HG03442 (cell line): ENCODE measurements around the gene CYTH2.
A peak's percentile ranks its signal among the peaks of the same experiment; 100 is the strongest.

Source experiments
- ATAC-seq: cut with Tn5 transposase; IDR thresholded peaks from one replicate; pipeline ENCODE4 v1.9.1; 2021; ENCODE audit warnings: mild to moderate bottlenecking, moderate library complexity; ENCODE audit not compliant: unreplicated experiment

CYTH2 gene

GRCh38 chr19:48469289-48469881 is at the start of gene CYTH2:
CYTH2 (plus strand) TSS chr19:48469369; CDS start chr19:48469508, 139 bp downstream.
- peak; percentile 9 for ATAC-seq

- ATAC-seq, result no peak
These were observed 47.6 kb upstream of the CYTH2 start for GRCh38 chr19:48421548-48421947.

DNA sequence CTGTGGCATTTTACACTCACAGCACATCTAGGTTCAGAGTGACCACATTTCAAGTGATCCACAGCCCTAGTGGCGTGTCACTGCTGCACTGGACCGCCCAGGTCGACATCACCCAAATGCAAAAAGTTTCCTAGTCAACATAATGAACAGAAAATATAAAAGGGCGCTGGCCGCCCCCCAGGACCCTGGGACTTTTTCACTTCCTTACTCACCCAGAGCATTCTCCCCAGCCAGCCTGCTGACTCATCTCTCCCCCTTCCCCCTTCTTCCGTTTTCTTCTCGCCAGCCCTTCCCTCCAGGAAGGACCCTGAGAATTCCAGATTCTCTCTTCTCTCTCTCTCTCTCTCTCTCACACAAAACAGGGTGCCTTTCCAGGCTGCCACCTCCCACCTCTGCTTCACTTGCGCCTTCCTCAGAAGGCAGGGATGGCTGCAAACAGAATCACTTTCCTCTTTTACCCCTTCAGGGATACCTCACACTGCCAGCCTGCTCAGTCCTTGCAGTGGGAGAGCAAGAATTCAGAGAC is 44.4 kb upstream of the CYTH2 start:
- ATAC-seq, result no peak

DNA sequence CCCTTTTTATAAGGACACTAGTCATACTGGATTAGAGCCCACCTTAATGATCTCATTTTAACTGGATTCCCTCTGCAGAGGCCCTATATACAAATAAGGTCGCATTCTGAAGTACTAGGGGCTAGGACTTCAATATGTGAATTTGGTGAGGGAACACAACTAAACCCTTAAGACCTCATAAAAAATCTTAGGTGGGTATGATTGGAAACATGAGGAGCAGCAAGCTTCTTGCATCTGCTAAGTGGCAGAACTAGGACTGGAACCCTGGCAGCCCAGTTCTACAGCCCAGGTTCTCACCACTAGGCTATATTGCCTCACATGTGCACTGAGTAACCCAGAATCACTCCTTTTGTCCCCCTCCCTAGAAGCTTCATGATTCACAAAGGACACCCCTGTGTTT is 40.5 kb upstream of the CYTH2 start:
- ATAC-seq, result no peak

GRCh38 chr19:48433337-48433736 is 35.8 kb upstream of the CYTH2 start:
- no peak for ATAC-seq

GRCh38 chr19:48436586-48436985 is 32.6 kb upstream of the CYTH2 start:
- ATAC-seq, result no peak

DNA sequence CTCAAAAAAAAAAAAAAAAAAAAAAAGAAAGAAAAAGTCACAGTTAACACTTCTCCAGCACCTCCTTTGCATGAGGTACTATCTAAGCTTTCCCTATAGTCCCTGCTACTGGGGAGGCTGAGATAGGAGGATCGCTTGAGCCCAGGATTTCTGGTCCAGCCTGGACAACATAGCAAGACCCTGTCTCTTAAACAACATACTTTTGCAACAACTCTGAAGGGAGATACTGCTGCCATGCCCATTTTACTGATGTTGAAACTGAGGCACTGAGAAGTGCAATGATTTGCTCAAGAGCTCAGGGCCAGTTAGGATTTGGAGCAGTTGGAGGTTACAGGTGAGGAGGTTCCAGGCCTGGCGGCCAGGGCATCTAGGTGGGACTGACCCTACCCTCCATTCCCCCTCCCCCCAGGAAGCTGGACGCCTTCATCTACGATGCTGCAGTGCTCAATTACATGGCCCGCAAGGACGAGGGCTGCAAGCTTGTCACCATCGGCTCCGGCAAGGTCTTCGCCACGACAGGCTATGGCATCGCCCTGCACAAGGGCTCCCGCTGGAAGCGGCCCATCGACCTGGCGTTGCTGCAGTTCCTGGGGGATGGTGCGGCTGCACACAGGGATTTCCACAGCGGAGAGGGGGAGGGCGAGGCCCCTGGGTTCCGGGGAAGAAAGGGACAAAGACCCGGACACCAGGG is 27.7 kb upstream of the CYTH2 start:
- ATAC-seq, result no peak

DNA sequence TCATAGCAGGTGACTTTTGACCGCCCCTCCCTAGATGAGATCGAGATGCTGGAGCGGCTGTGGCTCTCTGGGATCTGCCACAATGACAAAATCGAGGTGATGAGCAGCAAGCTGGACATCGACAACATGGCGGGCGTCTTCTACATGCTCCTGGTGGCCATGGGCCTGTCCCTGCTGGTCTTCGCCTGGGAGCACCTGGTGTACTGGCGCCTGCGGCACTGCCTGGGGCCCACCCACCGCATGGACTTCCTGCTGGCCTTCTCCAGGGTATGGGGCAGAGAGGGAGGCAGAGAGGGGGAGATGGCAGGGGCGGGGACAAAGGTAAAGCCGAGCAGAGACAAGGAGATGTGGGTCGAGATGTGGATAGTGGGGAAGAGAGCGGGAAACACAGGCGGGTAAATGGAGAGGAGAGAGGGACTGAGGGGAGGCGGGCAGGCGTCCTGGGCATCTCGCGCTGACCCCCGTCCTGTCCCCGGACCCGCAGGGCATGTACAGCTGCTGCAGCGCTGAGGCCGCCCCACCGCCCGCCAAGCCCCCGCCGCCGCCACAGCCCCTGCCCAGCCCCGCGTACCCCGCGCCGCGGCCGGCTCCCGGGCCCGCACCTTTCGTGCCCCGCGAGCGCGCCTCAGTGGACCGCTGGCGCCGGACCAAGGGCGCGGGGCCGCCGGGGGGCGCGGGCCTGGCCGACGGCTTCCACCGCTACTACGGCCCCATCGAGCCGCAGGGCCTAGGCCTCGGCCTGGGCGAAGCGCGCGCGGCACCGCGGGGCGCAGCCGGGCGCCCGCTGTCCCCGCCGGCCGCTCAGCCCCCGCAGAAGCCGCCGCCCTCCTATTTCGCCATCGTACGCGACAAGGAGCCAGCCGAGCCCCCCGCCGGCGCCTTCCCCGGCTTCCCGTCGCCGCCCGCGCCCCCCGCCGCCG is 26.8 kb upstream of the CYTH2 start:
- ATAC-seq, result no peak

DNA sequence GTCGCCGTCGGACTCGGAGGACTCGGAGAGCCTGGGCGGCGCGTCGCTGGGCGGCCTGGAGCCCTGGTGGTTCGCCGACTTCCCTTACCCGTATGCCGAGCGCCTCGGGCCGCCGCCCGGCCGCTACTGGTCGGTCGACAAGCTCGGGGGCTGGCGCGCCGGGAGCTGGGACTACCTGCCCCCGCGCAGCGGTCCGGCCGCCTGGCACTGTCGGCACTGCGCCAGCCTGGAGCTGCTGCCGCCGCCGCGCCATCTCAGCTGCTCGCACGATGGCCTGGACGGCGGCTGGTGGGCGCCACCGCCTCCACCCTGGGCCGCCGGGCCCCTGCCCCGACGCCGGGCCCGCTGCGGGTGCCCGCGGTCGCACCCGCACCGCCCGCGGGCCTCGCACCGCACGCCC is 25.9 kb upstream of the CYTH2 start:
- no peak for ATAC-seq

- no peak for ATAC-seq
These were observed 25.4 kb upstream of the CYTH2 start for GRCh38 chr19:48443731-48444128.

DNA sequence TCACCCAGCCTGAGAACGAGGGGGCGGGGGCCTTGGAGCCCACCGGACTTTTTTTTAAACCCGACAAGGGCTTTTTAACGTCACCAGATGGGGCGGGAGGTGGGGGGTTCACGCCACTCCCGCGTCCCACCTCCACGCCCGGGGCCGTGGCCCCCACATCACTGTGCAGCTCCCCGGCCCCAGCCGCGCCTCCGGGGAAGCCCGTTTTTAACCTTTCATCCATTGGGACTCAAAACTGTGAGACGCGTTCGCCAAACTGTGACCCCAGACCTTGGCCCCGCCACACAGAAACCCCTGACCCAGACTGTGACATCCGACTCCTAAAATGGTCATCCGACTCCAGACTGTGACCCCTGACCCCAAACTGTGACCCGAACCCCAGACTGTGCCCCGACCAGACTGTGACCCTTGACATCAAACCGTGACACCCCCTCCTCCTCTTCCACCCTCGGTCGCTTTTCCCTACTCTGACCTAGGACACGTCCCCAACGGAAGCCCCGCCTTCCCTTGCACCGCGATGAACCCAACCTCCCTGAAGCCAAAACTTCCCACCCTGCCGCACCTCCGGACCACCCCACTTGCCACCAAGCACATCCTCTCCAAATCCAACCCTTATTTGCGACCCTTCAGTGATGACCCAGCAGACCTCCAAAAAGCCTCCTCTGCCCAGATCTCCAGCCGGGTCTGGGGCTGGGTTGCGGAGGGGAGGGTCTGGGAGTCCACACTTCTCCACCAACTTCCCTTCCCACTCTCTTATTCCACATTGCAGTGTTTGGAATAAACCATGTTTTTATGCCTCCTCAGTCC is 24.8 kb upstream of the CYTH2 start:
- ATAC-seq, result no peak

DNA sequence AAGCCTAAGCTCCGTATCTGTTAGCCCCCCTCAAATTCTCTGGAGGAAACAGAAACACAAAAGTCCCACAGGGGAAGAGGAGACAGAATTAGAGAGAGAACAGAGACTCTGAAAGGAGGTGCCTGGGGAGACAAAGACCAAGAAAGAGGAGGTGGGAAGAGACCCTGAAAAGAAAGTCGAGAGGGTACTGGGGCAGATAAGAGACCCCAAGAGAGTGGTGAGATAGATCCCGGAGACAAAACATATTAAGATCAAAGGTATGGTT is 24.3 kb upstream of the CYTH2 start:
- no peak for ATAC-seq

DNA sequence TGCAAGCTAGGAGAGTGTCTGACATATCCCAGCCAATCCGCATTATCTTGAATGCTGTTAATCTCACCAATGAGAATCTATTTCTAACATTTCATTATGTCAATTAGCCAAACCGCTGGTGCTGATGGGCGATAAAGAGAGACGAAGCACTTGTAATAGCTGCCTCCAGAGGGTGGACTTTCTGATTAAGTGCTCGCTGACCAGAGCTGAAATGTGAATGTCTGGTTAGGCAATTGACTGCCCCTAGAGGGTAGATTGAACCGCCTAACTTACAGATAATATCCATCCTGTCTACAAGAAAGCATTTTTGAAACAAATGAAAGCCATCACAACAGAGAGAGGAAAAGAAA is 23.9 kb upstream of the CYTH2 start:
- no peak for ATAC-seq

GRCh38 chr19:48445606-48446481 is 23.3 kb upstream of the CYTH2 start, which contains the start of gene GRWD1:
GRWD1 (plus strand) TSS chr19:48445983; CDS start chr19:48446006, 23 bp downstream.
- ATAC-seq, result peak; percentile 85

DNA sequence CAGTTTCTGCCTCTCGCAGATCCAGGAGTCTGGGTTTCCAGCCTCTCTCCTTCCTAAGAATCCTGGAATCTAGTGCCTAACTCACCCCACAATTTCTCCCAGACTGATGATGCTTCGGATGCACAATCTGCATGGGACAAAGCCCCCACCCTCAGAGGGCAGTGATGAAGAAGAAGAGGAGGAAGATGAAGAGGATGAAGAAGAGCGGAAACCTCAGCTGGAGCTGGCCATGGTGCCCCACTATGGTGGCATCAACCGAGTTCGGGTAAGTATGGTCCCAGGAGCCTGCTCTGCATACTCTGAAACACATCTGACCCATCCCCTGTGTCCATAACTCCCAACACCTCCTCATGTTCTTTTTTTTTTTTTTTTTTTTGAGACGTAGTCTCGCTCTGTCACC is 22.6 kb upstream of the CYTH2 start:
- ATAC-seq, result no peak

- ATAC-seq, result no peak
These were observed 20.6 kb upstream of the CYTH2 start for GRCh38 chr19:48448563-48448962.

DNA sequence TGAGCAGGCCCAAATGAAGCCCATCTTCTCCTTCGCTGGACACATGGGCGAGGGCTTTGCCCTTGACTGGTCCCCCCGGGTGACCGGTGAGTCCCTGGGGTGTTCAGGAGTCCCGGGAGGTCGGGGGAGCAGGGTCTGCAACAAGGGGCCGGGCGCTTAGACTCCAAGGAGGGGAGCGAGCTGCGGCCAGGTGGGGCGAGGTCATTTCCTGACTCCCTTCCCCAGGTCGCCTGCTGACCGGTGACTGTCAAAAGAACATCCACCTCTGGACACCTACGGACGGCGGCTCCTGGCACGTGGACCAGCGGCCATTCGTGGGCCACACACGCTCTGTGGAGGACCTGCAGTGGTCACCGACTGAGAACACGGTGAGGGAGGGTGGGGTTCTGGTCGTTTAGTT is 18.7 kb upstream of the CYTH2 start:
- no peak for ATAC-seq

DNA sequence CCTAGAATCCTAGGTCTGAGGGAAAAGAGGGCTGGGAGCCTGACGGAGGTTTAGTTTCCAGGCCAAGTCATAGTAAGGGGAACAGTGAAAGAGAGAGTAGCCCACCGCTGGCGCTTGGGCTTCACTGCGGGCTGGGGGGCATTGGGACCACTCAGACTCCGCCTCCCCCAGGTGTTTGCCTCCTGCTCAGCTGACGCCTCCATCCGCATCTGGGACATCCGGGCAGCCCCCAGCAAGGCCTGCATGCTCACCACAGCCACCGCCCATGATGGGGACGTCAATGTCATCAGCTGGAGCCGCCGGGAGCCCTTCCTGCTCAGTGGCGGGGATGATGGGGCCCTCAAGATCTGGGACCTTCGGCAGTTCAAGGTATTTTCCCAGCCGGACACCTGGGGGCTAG is 18.3 kb upstream of the CYTH2 start:
- ATAC-seq, result no peak

GRCh38 chr19:48451624-48452023 is 17.5 kb upstream of the CYTH2 start:
- ATAC-seq, result no peak
